Nephron progenitor cell (in vitro differentiated cells): ENCODE data around the gene ZFHX3.

Experiments used
- DNase-seq: peaks from one replicate; pipeline ENCODE4 v3.0.0; 2021
- H3K27ac Mint-ChIP-seq: 2 replicates; pipeline ENCODE4 v1.8.0; 2021; ENCODE audit warnings: mild to moderate bottlenecking, moderate library complexity, mixed read lengths
- H3K27me3 Mint-ChIP-seq: 2 replicates; pipeline ENCODE4 v1.8.0; 2021; ENCODE audit warnings: mild to moderate bottlenecking, low read depth, mixed read lengths; ENCODE audit not compliant: poor library complexity
- H3K36me3 Mint-ChIP-seq: 2 replicates; pipeline ENCODE4 v1.8.0; 2021; ENCODE audit warnings: low read depth, mixed read lengths
- H3K4me1 Mint-ChIP-seq: 2 replicates; pipeline ENCODE4 v1.8.0; 2021; ENCODE audit warnings: mixed read lengths
- H3K4me3 Mint-ChIP-seq: 2 replicates; pipeline ENCODE4 v1.8.0; 2021; ENCODE audit warnings: mild to moderate bottlenecking, moderate library complexity, mixed read lengths
- H3K9me3 Mint-ChIP-seq: 2 replicates; pipeline ENCODE4 v1.8.0; 2021; ENCODE audit warnings: mild to moderate bottlenecking, moderate library complexity, mixed read lengths
- TF ChIP-seq, protein P1 (sequence below): fragments of 200-600 bp; sonication (generic); IDR thresholded peaks from 2 replicates; pipeline ENCODE4 v1.5.0; 2021; ENCODE audit warnings: antibody characterized with exemption

The ZFHX3 gene

DNA sequence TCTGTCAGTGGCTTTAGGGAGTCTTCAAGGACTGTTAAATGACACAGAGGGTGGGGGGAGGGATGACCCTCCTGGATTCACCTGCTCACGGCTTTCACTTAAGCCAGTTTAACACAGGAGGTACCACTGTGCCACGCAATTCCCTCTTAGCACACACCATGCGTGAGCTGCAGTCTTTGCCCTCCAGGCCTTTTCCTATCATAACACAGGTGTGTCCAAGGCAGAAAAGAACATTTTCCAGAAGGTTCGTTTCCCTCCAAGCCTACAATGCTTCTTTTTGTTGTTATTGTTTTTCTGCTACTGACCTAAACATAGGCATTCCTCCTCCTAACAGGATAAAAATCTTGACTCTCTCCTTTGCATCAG lies 1.1 kb downstream of the ZFHX3 start:
- TF ChIP-seq, protein P1, sequence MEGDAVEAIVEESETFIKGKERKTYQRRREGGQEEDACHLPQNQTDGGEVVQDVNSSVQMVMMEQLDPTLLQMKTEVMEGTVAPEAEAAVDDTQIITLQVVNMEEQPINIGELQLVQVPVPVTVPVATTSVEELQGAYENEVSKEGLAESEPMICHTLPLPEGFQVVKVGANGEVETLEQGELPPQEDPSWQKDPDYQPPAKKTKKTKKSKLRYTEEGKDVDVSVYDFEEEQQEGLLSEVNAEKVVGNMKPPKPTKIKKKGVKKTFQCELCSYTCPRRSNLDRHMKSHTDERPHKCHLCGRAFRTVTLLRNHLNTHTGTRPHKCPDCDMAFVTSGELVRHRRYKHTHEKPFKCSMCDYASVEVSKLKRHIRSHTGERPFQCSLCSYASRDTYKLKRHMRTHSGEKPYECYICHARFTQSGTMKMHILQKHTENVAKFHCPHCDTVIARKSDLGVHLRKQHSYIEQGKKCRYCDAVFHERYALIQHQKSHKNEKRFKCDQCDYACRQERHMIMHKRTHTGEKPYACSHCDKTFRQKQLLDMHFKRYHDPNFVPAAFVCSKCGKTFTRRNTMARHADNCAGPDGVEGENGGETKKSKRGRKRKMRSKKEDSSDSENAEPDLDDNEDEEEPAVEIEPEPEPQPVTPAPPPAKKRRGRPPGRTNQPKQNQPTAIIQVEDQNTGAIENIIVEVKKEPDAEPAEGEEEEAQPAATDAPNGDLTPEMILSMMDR: no peak
- peak overlapping the region; percentile 46 for H3K27ac Mint-ChIP-seq
- peak overlapping the region; percentile 87 for H3K4me3 Mint-ChIP-seq
- H3K9me3 Mint-ChIP-seq: no peaks in the 10 kb centered on the region
- DNase-seq: no peak
- H3K4me1 Mint-ChIP-seq: peaks cover 57% of the 10 kb centered on the region
- no peaks in the 10 kb centered on the region for H3K36me3 Mint-ChIP-seq
- peaks cover 8% of the 10 kb centered on the region for H3K27me3 Mint-ChIP-seq

DNA sequence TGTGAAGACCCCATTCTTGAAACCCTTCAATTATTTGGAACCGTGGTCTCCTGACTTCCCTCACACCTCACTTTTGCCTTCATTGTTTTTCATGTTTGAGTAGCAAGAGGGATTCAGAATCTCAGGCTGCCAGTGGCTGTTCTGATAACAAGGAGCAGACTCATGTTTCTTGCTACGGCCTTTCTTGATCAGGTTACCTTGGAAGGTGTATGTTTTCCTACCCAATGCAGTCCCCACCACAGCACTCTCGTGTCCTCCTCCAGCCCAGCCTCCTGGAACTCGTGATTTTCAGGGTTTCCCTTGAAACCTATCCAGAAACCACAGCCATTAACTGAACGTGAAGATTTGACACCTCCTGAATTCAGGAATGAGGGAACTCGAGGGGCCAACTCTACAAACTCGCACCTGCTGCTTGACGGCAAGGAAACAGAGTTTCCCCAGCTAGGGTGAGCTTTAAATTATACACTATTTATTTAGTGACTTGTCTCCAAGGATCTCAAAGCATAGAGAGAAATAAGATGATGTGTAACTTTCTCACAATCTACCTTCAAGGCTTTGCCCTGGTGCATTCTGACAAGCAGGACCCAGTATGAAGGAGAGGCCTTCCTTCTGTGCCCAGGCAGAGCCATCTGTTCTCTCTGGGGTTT lies 1.6 kb downstream of the ZFHX3 start:
- H3K27ac Mint-ChIP-seq: no peak overlapping the region
- H3K36me3 Mint-ChIP-seq: no peaks in the 10 kb centered on the region
- peak overlapping the region; percentile 87 for H3K4me3 Mint-ChIP-seq
- H3K27me3 Mint-ChIP-seq: peaks cover 8% of the 10 kb centered on the region
- DNase-seq: no peak
- H3K9me3 Mint-ChIP-seq: no peaks in the 10 kb centered on the region
- TF ChIP-seq, protein P1: no peak
- H3K4me1 Mint-ChIP-seq: peaks cover 62% of the 10 kb centered on the region

DNA sequence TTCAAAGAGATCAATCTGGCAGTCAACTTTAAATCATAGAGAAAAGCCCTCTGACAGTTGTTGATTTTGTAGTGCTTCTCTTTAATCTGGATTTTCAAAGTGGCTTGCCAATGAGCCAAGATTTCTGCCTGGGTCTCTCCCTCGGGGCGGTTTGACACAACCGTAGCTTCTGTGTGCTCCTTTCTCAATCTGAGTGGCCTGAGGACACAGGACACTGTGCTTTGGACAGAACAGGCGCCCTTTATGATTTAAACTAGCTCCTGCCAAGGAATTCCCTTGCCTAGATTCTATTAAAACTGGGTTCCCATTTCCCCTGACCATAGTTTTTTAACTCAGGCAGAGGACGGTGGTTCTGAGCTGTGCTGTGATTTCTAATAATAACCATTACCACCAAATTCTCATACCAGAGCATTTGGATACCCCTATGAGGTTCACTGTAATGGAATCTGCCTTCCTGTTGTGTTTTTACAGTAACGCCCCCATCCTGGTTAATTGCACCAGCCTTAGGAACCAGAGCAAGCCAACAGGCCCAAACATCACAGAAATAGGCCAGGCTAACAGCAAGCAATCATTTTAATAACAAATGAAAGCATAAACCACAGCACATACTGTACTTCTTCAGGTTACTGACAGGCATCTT lies 4.0 kb downstream of the ZFHX3 start:
- no peaks in the 10 kb centered on the region for H3K36me3 Mint-ChIP-seq
- DNase-seq: no peak
- H3K4me3 Mint-ChIP-seq: peak overlapping the region; percentile 10
- H3K9me3 Mint-ChIP-seq: no peaks in the 10 kb centered on the region
- peaks cover 8% of the 10 kb centered on the region for H3K27me3 Mint-ChIP-seq
- H3K27ac Mint-ChIP-seq: peak overlapping the region; percentile 55
- TF ChIP-seq, protein P1: no peak
- peaks cover 86% of the 10 kb centered on the region for H3K4me1 Mint-ChIP-seq

DNA sequence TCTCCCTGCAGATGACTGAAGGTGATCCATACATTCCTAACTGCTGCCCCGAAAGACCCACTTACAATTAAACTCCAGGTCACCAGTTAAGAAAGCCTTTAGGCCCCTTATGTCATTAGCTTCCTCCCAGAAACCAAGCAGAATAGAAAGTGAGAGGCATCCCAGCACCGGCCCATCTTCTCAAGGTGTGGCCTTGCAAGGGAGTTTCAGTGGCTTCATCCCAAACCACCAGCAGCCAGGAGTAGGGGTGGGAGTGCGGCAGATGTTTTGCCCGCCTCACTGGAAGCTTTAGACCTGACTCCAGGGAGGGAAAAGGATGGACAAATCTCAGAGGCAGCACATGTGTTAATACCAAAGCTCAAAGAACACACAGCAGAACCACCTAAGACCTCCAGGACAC lies 5.1 kb downstream of the ZFHX3 start:
- DNase-seq: no peak
- H3K36me3 Mint-ChIP-seq: no peaks in the 10 kb centered on the region
- H3K4me3 Mint-ChIP-seq: peak overlapping the region; percentile 26
- H3K27ac Mint-ChIP-seq: no peak overlapping the region
- H3K9me3 Mint-ChIP-seq: no peaks in the 10 kb centered on the region
- H3K4me1 Mint-ChIP-seq: peaks cover 96% of the 10 kb centered on the region
- TF ChIP-seq, protein P1: no peak
- peaks cover 8% of the 10 kb centered on the region for H3K27me3 Mint-ChIP-seq

DNA sequence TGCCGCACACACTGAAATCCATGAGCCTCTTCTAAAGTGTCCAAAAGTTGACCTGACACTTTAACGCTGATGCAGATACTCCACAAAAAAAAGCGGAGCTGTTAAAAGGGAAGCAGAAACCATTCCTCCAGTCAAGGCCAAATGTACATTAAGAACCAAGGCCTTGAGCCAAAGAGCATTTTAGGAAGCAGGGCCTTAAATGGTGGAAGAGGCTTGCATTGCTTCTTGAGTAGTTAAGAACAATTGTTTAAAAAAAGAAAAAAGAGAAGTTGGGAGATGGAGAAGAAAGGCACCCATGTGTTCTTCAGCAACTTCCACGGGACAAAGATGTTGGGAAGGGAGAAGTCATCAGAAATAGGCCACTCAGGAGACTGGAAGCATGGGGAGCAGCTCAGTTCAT lies 6.3 kb downstream of the ZFHX3 start:
- DNase-seq: no peak
- Mint-ChIP-seq H3K36me3 (no peaks in the 10 kb centered on the region), H3K9me3 (no peaks in the 10 kb centered on the region), H3K4me1 (peaks cover 99% of the 10 kb centered on the region), H3K27me3 (peaks cover 8% of the 10 kb centered on the region), H3K4me3 (no peak overlapping the region), H3K27ac (no peak overlapping the region)
- TF ChIP-seq, protein P1: no peak
